Endothelial cell of umbilical vein (primary cell): Measurements from ENCODE around the gene NEBL. TPM values are rescaled to one million over a fixed set of nuclear protein-coding genes. Genes with fewer than 3 reads are reported as not detected.

ENCODE experiments used
- BruUV-seq: library from RNA; stranded (reverse); fragments of 400-500 nt; replicated peaks from 2 replicates; lab custom pipeline; 2021; lab: Mats Ljungman, UMichigan
- CTCF ChIA-PET: fragments of 300-600, 350-600 bp; sonication (Branson Sonifier 250); formaldehyde crosslinking; loops from one replicate; lab custom pipeline; 2021; ENCODE audit warnings: antibody characterized with exemption, inconsistent platforms; lab: Charles Lee
- POLR2A ChIA-PET: fragments of 300-600, 350-600 bp; sonication (Branson Sonifier 250); formaldehyde crosslinking; loops from one replicate; lab custom pipeline; 2021; ENCODE audit warnings: antibody characterized with exemption, inconsistent platforms; lab: Charles Lee
- DNase-seq: peaks from one replicate; pipeline ENCODE4 v3.0.0-alpha.2; 2011; ENCODE audit warnings: low read depth, low spot score
- FAIRE-seq: peaks from 2 replicates; lab custom pipeline; 2011; peaks lifted over from hg19 to GRCh38; lab: Jason Lieb, UNC
- H2AFZ ChIP-seq: 2 replicates; pipeline ENCODE4 v1.6.0; 2012; ENCODE audit warnings: low read depth, low read length, control low read depth, inconsistent platforms
- H3K27ac ChIP-seq: 2 replicates; pipeline ENCODE4 v1.5.1; 2011; ENCODE audit warnings: low read depth, mild to moderate bottlenecking, control low read depth, low read length, moderate library complexity; ENCODE audit not compliant: insufficient read depth
- H3K27me3 ChIP-seq, 2 experiments: 2 replicates each; pipeline versions ENCODE4 v1.6.0 to v1.6.1; 2011; ENCODE audit warnings: low read length in 2 of 2, mixed read lengths in 1 of 2; ENCODE audit not compliant: control insufficient read depth in 2 of 2, insufficient read depth in 2 of 2
- H3K36me3 ChIP-seq, 2 experiments: 2 replicates in 1 of 2; 3 replicates in 1 of 2; pipeline ENCODE4 v1.5.1; 2011; ENCODE audit warnings: low read length in 2 of 2, mild to moderate bottlenecking in 1 of 2, moderate library complexity in 1 of 2; ENCODE audit not compliant: control insufficient read depth in 2 of 2, insufficient read depth in 2 of 2; ENCODE audit errors: extremely low read depth in 1 of 2
- H3K4me1 ChIP-seq: 3 replicates; pipeline ENCODE4 v1.5.1; 2011; ENCODE audit warnings: mild to moderate bottlenecking, low read length; ENCODE audit not compliant: control insufficient read depth, insufficient read depth; ENCODE audit errors: extremely low read depth
- H3K4me2 ChIP-seq: 2 replicates; pipeline ENCODE4 v1.6.1; 2011; ENCODE audit warnings: low read length, control low read depth, mixed read lengths; ENCODE audit not compliant: insufficient read depth
- H3K4me3 ChIP-seq, 3 experiments: fragments of 200-600 bp in 1 of 3; sonication (generic), shearing (Covaris generic) in 1 of 3; replicated peaks in 1 of 3; 2 replicates each; pipeline ENCODE4 v1.5.1; 2011 to 2016; ENCODE audit warnings: control low read depth in 3 of 3, low read length in 3 of 3, mild to moderate bottlenecking in 2 of 3, inconsistent platforms in 1 of 3, low read depth in 1 of 3, moderate library complexity in 1 of 3; ENCODE audit not compliant: insufficient read depth in 1 of 3
- H3K79me2 ChIP-seq: 2 replicates; pipeline ENCODE4 v1.6.0; 2012; ENCODE audit warnings: low read length, inconsistent platforms; ENCODE audit not compliant: control insufficient read depth, insufficient read depth
- H3K9ac ChIP-seq: replicated peaks from 2 replicates; pipeline ENCODE3; 2011; ENCODE audit warnings: low read length, control low read depth; ENCODE audit not compliant: insufficient read depth; ENCODE audit errors: extremely low read depth
- H3K9me1 ChIP-seq: replicated peaks from 3 replicates; pipeline ENCODE4 v1.6.0; 2011; ENCODE audit warnings: mild to moderate bottlenecking, low read length; ENCODE audit not compliant: control insufficient read depth, insufficient read depth; ENCODE audit errors: extremely low read depth
- H3K9me3 ChIP-seq: replicated peaks from 2 replicates; pipeline ENCODE4 v1.5.1; 2012; ENCODE audit warnings: low read length, inconsistent platforms; ENCODE audit not compliant: control insufficient read depth, insufficient read depth
- H4K20me1 ChIP-seq: replicated peaks from 2 replicates; pipeline ENCODE3; 2011; ENCODE audit warnings: mild to moderate bottlenecking, low read length; ENCODE audit not compliant: control insufficient read depth, insufficient read depth; ENCODE audit errors: extremely low read depth
- EZH2 ChIP-seq: IDR thresholded peaks from 2 replicates; pipeline ENCODE4 v1.6.1; 2012; ENCODE audit warnings: borderline replicate concordance, low read depth, mild to moderate bottlenecking, moderate library complexity, low read length, inconsistent platforms; ENCODE audit not compliant: severe bottlenecking
- FOS ChIP-seq: IDR thresholded peaks from 2 replicates; pipeline ENCODE4 v1.6.1; 2011; ENCODE audit warnings: mild to moderate bottlenecking, low read length, moderate library complexity, borderline replicate concordance; ENCODE audit not compliant: insufficient read depth
- GATA2 ChIP-seq: IDR thresholded peaks from 2 replicates; pipeline ENCODE4 v1.7.0; 2011; ENCODE audit warnings: low read depth, mild to moderate bottlenecking, moderate library complexity, mixed read lengths, low read length; ENCODE audit not compliant: insufficient read length, insufficient read depth
- JUN ChIP-seq: IDR thresholded peaks from 2 replicates; pipeline ENCODE4 v1.6.1; 2011; ENCODE audit warnings: borderline replicate concordance, low read depth; ENCODE audit not compliant: insufficient read length, insufficient read depth
- MYC ChIP-seq: IDR thresholded peaks from one replicate; pipeline ENCODE4 v1.6.1; 2011; ENCODE audit warnings: mild to moderate bottlenecking, low read depth, low read length
- POLR2A ChIP-seq: IDR thresholded peaks from 2 replicates; pipeline ENCODE4 v1.6.1; 2012; ENCODE audit warnings: low read depth, mild to moderate bottlenecking, control low read depth, low read length
- POLR2AphosphoS5 ChIP-seq: IDR thresholded peaks from 2 replicates; pipeline ENCODE4 v1.6.1; 2012; ENCODE audit warnings: low read depth, mild to moderate bottlenecking, control low read depth, low read length, moderate library complexity; ENCODE audit not compliant: insufficient read depth
- dilution Hi-C: fragments of 300-500 bp; cut with MboI; formaldehyde crosslinking; loops from one replicate; pipeline ENCODE4 v1.15.0; 2019; ENCODE audit warnings: low sequenced_read_pairs; ENCODE audit not compliant: extremely low pct_ligation_motif_present
- intact Hi-C: fragments of 100-400 bp; cut with micrococcal nuclease; formaldehyde crosslinking; loops from one replicate; pipeline ENCODE4 v1.10.0; 2022
- polyA plus RNA-seq, 4 experiments: library from polyadenylated mRNA; depleted of rRNA in 3 of 4; stranded (reverse) in 3 of 4; unstranded in 1 of 4; fragments of >200 nt; gene quantifications; 2 replicates each; pipeline versions ENCODE4 v1.2.1 to v1.2.3, GENCODE V29; 2011 to 2012; ENCODE audit warnings: missing spikeins in 1 of 4
- total RNA-seq: library from RNA; stranded (reverse); gene quantifications from 2 replicates; pipeline ENCODE4 v1.2.3, GENCODE V29; 2021
- TF ChIP-seq, protein P1 (sequence below), 2 donors: IDR thresholded peaks; 1 replicate in 1 of 2; 2 replicates in 1 of 2; pipeline ENCODE4 v1.5.1; 2011; ENCODE audit warnings: low read length in 2 of 2, mild to moderate bottlenecking in 2 of 2, moderate library complexity in 2 of 2, control low read depth in 1 of 2, inconsistent platforms in 1 of 2, low read depth in 1 of 2; ENCODE audit not compliant: insufficient read depth in 1 of 2; ENCODE audit errors: extremely low read depth in 1 of 2
- TF ChIP-seq, protein P2 (sequence below): IDR thresholded peaks from 2 replicates; pipeline ENCODE4 v1.6.1; 2011; ENCODE audit not compliant: insufficient read depth, insufficient read length

The NEBL gene
- total and polyA plus RNA-seq, 2 donors (not counting 3 experiments of a cell fraction or from before 2014, with no cell fraction given) = 0.17 to 0.66 TPM

DNA sequence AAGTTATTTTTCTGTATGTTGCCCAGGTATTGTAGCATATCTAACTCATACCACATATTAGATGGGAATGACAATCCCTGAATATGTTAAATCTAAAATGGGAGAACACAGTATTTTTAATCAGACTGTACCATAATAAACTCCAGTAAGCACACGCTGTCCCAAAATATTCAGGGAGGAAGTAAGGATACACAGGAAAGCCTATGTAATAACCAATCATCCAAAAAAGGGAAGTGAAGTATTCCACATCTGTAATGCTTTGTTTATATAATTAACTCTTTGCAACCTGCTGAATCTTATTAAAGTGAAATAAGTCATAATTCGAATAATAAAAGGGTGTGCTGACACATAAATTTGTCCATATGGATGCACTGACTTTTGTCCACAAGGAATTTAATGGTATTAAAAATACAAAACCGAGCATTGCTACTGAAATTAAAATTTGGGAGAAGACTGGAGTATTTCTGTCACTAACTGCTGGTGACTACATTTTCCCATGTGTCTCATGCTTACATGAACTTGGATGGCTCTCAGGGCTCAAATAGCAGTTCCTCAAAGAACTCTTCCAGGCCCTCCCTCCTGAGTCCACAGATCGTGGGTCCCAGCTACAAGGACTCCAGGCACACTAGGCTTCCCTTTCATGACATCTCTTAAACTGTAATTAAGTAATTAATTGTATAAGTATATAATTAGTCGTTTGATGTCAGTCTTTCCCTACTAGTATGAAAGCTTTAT lies 120.6 kb downstream of the NEBL start:
- BruUV-seq = no TSS peak
- intact Hi-C loops (no loop called here), dilution Hi-C loops (no loop called here)
- Histone ChIP-seq H3K9me3 (no peaks in the 10 kb centered on the region), H3K4me2 (no peak overlapping the region), H3K4me1 (no peaks in the 10 kb centered on the region), H3K27ac (no peak overlapping the region), H4K20me1 (no peaks in the 10 kb centered on the region), H3K79me2 (no peaks in the 10 kb centered on the region), H3K4me3 (no peak overlapping the region), H3K9me1 (no peaks in the 10 kb centered on the region), H2AFZ (no peak overlapping the region), H3K27me3 (no peaks in the 10 kb centered on the region), H3K36me3 (no peaks in the 10 kb centered on the region), H3K9ac (no peak overlapping the region)
- no peak for DNase-seq
- TF ChIP-seq POLR2AphosphoS5 (no peak), MYC (no peak), FOS (no peak), GATA2 (no peak), EZH2 (no peak), POLR2A (no peak), JUN (no peak)
- TF ChIP-seq, protein P1, sequence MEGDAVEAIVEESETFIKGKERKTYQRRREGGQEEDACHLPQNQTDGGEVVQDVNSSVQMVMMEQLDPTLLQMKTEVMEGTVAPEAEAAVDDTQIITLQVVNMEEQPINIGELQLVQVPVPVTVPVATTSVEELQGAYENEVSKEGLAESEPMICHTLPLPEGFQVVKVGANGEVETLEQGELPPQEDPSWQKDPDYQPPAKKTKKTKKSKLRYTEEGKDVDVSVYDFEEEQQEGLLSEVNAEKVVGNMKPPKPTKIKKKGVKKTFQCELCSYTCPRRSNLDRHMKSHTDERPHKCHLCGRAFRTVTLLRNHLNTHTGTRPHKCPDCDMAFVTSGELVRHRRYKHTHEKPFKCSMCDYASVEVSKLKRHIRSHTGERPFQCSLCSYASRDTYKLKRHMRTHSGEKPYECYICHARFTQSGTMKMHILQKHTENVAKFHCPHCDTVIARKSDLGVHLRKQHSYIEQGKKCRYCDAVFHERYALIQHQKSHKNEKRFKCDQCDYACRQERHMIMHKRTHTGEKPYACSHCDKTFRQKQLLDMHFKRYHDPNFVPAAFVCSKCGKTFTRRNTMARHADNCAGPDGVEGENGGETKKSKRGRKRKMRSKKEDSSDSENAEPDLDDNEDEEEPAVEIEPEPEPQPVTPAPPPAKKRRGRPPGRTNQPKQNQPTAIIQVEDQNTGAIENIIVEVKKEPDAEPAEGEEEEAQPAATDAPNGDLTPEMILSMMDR (IDR thresholded peaks at IDR 0.05; ENCODE audit: extremely low read depth in 1 of 2, insufficient read depth in 1 of 2, low read depth in 1 of 2, low read length in 2 of 2) = no peak
- TF ChIP-seq, protein P2, sequence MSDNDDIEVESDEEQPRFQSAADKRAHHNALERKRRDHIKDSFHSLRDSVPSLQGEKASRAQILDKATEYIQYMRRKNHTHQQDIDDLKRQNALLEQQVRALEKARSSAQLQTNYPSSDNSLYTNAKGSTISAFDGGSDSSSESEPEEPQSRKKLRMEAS = no peak
- ChIA-PET CTCF (no interaction called here), POLR2A (no interaction called here)
- FAIRE-seq = no peak
